ENCODE results near the gene MAP3K12. TPM values are rescaled to one million over a fixed set of nuclear protein-coding genes. Genes with fewer than 3 reads are reported as not detected.

The MAP3K12 gene
- total RNA-seq, 1 donor, result 4.6 TPM

- Histone ChIP-seq H3K9me3 (ENCODE audit: low read depth, low read length) (no peaks in the 10 kb centered on the region), H3K4me1 (ENCODE audit: insufficient read depth, low read length) (peaks cover 6% of the 10 kb centered on the region), H3K27me3 (ENCODE audit: insufficient read depth, low read length) (no peaks in the 10 kb centered on the region), H3K4me3 (ENCODE audit: low read length) (no peak overlapping the region)
Measured at GRCh38 chr12:53474077-53474476, 25.2 kb downstream of the MAP3K12 start.

DNA sequence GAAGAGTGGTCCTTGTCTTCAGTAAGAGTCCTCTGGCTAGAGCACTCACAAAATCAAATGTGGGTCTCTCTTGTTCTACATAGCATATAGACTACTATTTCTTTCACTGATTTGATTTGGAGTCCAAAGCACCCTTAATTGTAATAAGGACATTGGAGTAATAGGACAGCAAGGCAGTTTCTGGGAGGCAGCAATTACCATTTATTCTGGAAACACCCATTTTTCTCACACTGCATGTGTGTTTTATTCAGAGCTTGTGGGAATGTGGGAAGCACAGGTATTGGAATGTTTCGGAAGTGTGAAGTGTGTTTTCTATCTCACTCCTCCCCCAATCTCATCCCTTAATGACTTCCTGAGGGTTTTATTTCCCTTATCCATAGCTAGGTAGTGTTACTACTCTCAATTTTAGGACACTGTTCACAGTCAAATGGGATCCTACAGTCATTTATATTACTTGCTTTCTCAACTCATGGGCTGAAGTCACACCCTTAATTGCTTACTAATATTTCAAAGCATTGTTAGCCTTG is 27.1 kb downstream of the MAP3K12 start:
- no peaks in the 10 kb centered on the region for H3K9me3 ChIP-seq (ENCODE audit: low read depth, low read length)
- no peaks in the 10 kb centered on the region for H3K27me3 ChIP-seq (ENCODE audit: insufficient read depth, low read length)
- no peak overlapping the region for H3K4me3 ChIP-seq (ENCODE audit: low read length)
- peaks cover 6% of the 10 kb centered on the region for H3K4me1 ChIP-seq (ENCODE audit: insufficient read depth, low read length)

DNA sequence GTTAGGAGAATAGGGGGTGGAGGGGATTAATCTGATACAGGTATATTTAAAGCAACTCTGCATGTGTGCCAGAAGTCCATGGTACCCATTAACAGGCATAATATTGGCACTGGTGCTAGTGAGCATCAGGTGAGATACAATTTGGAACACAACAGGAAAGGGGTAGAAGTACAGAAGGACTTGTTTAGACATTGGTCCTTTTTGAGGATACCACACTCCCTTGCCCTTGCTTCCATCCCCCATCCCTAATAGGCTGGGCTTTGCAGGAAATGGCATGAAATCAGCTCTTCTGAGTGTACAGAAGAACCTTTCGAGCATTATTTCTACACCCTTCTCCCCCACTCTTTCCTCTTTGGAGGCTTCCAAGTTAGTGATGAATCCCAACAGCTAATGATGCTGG is 31.0 kb downstream of the MAP3K12 start:
- Histone ChIP-seq H3K27me3 (ENCODE audit: insufficient read depth, low read length) (no peaks in the 10 kb centered on the region), H3K4me3 (ENCODE audit: low read length) (no peak overlapping the region), H3K4me1 (ENCODE audit: insufficient read depth, low read length) (peaks cover 5% of the 10 kb centered on the region), H3K9me3 (ENCODE audit: low read depth, low read length) (no peaks in the 10 kb centered on the region)

- Histone ChIP-seq H3K4me1 (ENCODE audit: insufficient read depth, low read length) (peaks cover 2% of the 10 kb centered on the region), H3K27me3 (ENCODE audit: insufficient read depth, low read length) (no peaks in the 10 kb centered on the region), H3K9me3 (ENCODE audit: low read depth, low read length) (no peaks in the 10 kb centered on the region), H3K4me3 (ENCODE audit: low read length) (no peak overlapping the region)
Measured at GRCh38 chr12:53467880-53468279, 31.4 kb downstream of the MAP3K12 start.

GRCh38 chr12:53467082-53467481 is 32.2 kb downstream of the MAP3K12 start:
- Histone ChIP-seq H3K27me3 (ENCODE audit: insufficient read depth, low read length) (no peaks in the 10 kb centered on the region), H3K4me1 (ENCODE audit: insufficient read depth, low read length) (peaks cover 3% of the 10 kb centered on the region), H3K9me3 (ENCODE audit: low read depth, low read length) (no peaks in the 10 kb centered on the region), H3K4me3 (ENCODE audit: low read length) (no peak overlapping the region)

- Histone ChIP-seq H3K9me3 (ENCODE audit: low read depth, low read length) (no peaks in the 10 kb centered on the region), H3K4me3 (ENCODE audit: low read length) (no peak overlapping the region), H3K27me3 (ENCODE audit: insufficient read depth, low read length) (no peaks in the 10 kb centered on the region), H3K4me1 (ENCODE audit: insufficient read depth, low read length) (peaks cover 3% of the 10 kb centered on the region)
Measured at GRCh38 chr12:53466640-53467039, 32.6 kb downstream of the MAP3K12 start.

GRCh38 chr12:53465679-53466078 is 33.6 kb downstream of the MAP3K12 start:
- H3K4me1 ChIP-seq (ENCODE audit: insufficient read depth, low read length), result peaks cover 3% of the 10 kb centered on the region
- no peak overlapping the region for H3K4me3 ChIP-seq (ENCODE audit: low read length)
- no peaks in the 10 kb centered on the region for H3K9me3 ChIP-seq (ENCODE audit: low read depth, low read length)
- no peaks in the 10 kb centered on the region for H3K27me3 ChIP-seq (ENCODE audit: insufficient read depth, low read length)

DNA sequence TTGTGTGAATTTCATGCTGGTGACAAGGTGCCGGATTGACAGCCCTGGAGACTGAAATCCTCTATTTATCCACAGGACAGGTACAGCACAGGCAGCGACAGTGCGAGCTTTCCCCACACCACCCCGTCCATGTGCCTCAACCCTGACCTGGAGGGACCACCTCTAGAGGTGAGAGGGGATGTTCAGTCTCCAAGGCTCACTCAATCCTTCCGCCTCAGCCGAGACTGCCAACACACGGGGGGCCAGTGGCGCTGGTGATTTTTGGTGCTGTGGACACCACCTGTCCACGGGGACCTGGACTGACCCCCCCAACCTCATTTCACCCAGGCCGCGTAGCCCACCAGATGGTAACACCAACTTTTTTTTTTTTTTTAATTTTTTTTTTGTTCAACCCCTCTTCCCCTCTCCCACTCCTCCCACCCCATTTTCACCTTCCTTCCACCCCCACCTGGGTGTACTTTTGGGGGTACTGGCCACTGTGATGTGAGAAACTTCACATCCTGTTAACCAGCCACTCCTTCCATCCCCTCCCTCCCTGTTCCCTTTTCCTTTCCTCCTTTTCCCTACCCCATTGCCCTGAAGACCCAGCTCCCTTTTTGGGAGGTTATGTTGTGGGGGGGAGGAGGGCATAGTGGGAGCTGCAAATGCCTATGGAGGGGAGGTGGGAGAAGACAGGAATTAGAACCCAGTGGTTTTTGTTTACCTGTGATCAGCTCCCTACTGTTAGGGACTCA is 34.4 kb downstream of the MAP3K12 start:
- H3K9me3 ChIP-seq (ENCODE audit: low read depth, low read length), result no peaks in the 10 kb centered on the region
- H3K27me3 ChIP-seq (ENCODE audit: insufficient read depth, low read length), result no peaks in the 10 kb centered on the region
- peaks cover 3% of the 10 kb centered on the region for H3K4me1 ChIP-seq (ENCODE audit: insufficient read depth, low read length)
- H3K4me3 ChIP-seq (ENCODE audit: low read length), result no peak overlapping the region

GRCh38 chr12:53463802-53464560 is 35.3 kb downstream of the MAP3K12 start:
- H3K27me3 ChIP-seq (ENCODE audit: insufficient read depth, low read length), result no peaks in the 10 kb centered on the region
- peaks cover 3% of the 10 kb centered on the region for H3K4me1 ChIP-seq (ENCODE audit: insufficient read depth, low read length)
- no peak overlapping the region for H3K4me3 ChIP-seq (ENCODE audit: low read length)
- H3K9me3 ChIP-seq (ENCODE audit: low read depth, low read length), result no peaks in the 10 kb centered on the region

- peaks cover 3% of the 10 kb centered on the region for H3K4me1 ChIP-seq (ENCODE audit: insufficient read depth, low read length)
- H3K27me3 ChIP-seq (ENCODE audit: insufficient read depth, low read length), result no peaks in the 10 kb centered on the region
- H3K4me3 ChIP-seq (ENCODE audit: low read length), result no peak overlapping the region
- H3K9me3 ChIP-seq (ENCODE audit: low read depth, low read length), result no peaks in the 10 kb centered on the region
Measured at GRCh38 chr12:53462935-53463334, 36.3 kb downstream of the MAP3K12 start.

DNA sequence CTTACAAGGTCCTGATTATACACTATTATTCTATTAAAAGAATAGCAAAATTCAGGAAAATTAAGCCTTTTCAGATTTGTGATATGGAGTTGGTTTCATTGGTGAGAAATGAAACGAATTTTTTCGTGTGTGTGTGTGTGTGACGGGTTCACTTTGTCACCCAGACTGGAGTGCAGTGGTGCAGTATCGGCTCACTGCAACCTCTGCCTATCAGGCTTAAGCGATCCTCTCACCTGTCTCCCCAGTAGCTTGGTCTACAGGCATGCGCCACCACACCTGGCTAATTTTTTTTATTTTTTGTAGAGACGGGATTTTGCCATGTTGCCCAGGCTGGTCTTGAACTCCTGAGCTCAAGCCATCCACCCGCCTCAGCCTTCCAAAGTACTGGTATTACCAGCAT is 37.7 kb downstream of the MAP3K12 start:
- Histone ChIP-seq H3K27me3 (ENCODE audit: insufficient read depth, low read length) (no peaks in the 10 kb centered on the region), H3K4me3 (ENCODE audit: low read length) (no peak overlapping the region), H3K4me1 (ENCODE audit: insufficient read depth, low read length) (peaks cover 3% of the 10 kb centered on the region)

DNA sequence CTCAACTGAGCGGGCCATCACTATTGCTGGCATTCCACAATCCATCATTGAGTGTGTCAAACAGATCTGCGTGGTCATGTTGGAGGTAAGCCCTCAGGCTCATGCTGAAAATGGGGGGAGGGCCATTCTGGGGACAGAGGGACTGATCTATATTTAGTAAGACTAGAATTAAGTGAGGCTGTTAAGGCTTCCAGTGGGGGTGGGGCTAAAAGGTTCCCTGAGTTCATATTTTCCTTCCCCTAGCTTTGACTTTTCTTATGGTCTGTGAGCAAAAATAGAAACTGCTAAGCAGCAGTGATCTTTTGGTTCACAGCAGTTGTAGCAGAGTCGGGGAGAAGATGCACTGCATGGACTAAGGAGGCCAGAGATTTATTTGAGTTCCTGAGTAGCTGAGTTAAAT is 38.2 kb downstream of the MAP3K12 start:
- H3K9me3 ChIP-seq (ENCODE audit: low read depth, low read length), result no peaks in the 10 kb centered on the region
- H3K4me3 ChIP-seq (ENCODE audit: low read length), result no peak overlapping the region

More for the DNA sequence above, 37.7 kb downstream of the MAP3K12 start:
- no peaks in the 10 kb centered on the region for H3K9me3 ChIP-seq (ENCODE audit: low read depth, low read length)

DNA sequence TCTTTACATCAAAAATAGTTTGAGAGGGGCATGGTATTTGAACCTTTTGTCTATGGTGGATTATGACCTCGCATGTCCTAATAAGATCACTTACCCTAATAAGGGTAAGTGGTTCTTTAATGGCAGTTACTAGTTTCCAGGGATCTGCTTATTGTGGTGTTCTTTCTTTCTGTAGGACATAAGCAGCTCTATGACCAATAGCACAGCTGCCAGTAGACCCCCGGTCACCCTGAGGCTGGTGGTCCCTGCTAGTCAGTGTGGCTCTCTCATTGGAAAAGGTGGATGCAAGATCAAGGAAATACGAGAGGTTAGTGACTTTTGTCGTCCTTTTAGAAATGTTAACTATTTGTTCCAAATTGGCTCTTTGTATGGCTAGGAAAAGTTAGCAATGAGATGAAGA is 40.2 kb downstream of the MAP3K12 start:
- Histone ChIP-seq H3K4me1 (ENCODE audit: insufficient read depth, low read length) (peaks cover 9% of the 10 kb centered on the region), H3K27me3 (ENCODE audit: insufficient read depth, low read length) (no peaks in the 10 kb centered on the region), H3K9me3 (ENCODE audit: low read depth, low read length) (no peaks in the 10 kb centered on the region), H3K4me3 (ENCODE audit: low read length) (no peak overlapping the region)

More for the DNA sequence above, 38.2 kb downstream of the MAP3K12 start:
- peaks cover 3% of the 10 kb centered on the region for H3K4me1 ChIP-seq (ENCODE audit: insufficient read depth, low read length)
- no peaks in the 10 kb centered on the region for H3K27me3 ChIP-seq (ENCODE audit: insufficient read depth, low read length)

GRCh38 chr12:53456654-53457366 is 42.4 kb downstream of the MAP3K12 start:
- H3K27me3 ChIP-seq (ENCODE audit: insufficient read depth, low read length), result no peaks in the 10 kb centered on the region
- no peaks in the 10 kb centered on the region for H3K9me3 ChIP-seq (ENCODE audit: low read depth, low read length)
- H3K4me1 ChIP-seq (ENCODE audit: insufficient read depth, low read length), result peaks cover 20% of the 10 kb centered on the region
- no peak overlapping the region for H3K4me3 ChIP-seq (ENCODE audit: low read length)

GRCh38 chr12:53454707-53455106 is 44.6 kb downstream of the MAP3K12 start:
- Histone ChIP-seq H3K4me3 (ENCODE audit: low read length) (no peak overlapping the region), H3K4me1 (ENCODE audit: insufficient read depth, low read length) (peaks cover 20% of the 10 kb centered on the region), H3K27me3 (ENCODE audit: insufficient read depth, low read length) (no peaks in the 10 kb centered on the region), H3K9me3 (ENCODE audit: low read depth, low read length) (no peaks in the 10 kb centered on the region)

Measured in mononuclear cell (primary cell).